Small intestine (tissue), 7 donors: ENCODE results near the gene CEP89. TPM values are rescaled to one million over a fixed set of nuclear protein-coding genes. Genes with fewer than 3 reads are reported as not detected.
"Not testable (repeated sequence)": the region's sequence is repeated elsewhere in the genome, so short reads cannot be mapped to it uniquely, and the experiment has no call there.

Source experiments
- DNase-seq, 2 donors: peaks; one replicate each; pipeline versions ENCODE4 v3.0.0 to v3.0.0-alpha.2; 2013
- FAIRE-seq: peaks from 2 replicates; lab custom pipeline; 2012; peaks lifted over from hg19 to GRCh38; lab: Jason Lieb, UNC
- H3K27ac ChIP-seq, 3 donors: one replicate each; pipeline ENCODE4 v1.5.1; 2013; ENCODE audit warnings: low read length in 2 of 3, mild to moderate bottlenecking in 2 of 3, control low read depth in 1 of 3, inconsistent platforms in 1 of 3, low read depth in 1 of 3, moderate library complexity in 1 of 3
- H3K27me3 ChIP-seq, 3 donors: one replicate each; pipeline ENCODE4 v1.6.1; 2013; ENCODE audit warnings: low read length in 3 of 3, inconsistent platforms in 1 of 3; ENCODE audit not compliant: control insufficient read depth in 3 of 3, insufficient read depth in 3 of 3
- H3K36me3 ChIP-seq, 3 donors: one replicate each; pipeline ENCODE4 v1.6.1; 2013; ENCODE audit warnings: low read length in 3 of 3, inconsistent platforms in 1 of 3, low read depth in 1 of 3, mild to moderate bottlenecking in 1 of 3, moderate library complexity in 1 of 3; ENCODE audit not compliant: control insufficient read depth in 3 of 3, insufficient read depth in 2 of 3
- H3K4me1 ChIP-seq, 3 donors: one replicate each; pipeline ENCODE4 v1.6.1; 2013; ENCODE audit warnings: low read length in 2 of 3, inconsistent platforms in 1 of 3, low read depth in 1 of 3, mild to moderate bottlenecking in 1 of 3, moderate library complexity in 1 of 3; ENCODE audit not compliant: control insufficient read depth in 3 of 3, insufficient read depth in 2 of 3
- H3K4me3 ChIP-seq, 3 donors: one replicate each; pipeline ENCODE4 v1.5.1; 2013; ENCODE audit warnings: low read length in 3 of 3, control low read depth in 1 of 3, inconsistent platforms in 1 of 3, low read depth in 1 of 3, mild to moderate bottlenecking in 1 of 3, moderate library complexity in 1 of 3
- H3K9me3 ChIP-seq, 2 donors: one replicate each; pipeline ENCODE4 v1.6.1; 2013; ENCODE audit warnings: low read depth in 1 of 2, low read length in 1 of 2; ENCODE audit not compliant: control insufficient read depth in 2 of 2, insufficient read depth in 1 of 2
- WGBS, 3 donors: extraction: QIAGEN DNeasy Blood & Tissue Kit; methylation state at CpG; one replicate each; pipeline ENCODE4 v1.1.7; 2013; 5-methylcytosine and 5-hydroxymethylcytosine counted together
- polyA plus RNA-seq, 4 donors: library from polyadenylated mRNA; stranded (reverse) in 3 of 4; unstranded in 1 of 4; fragments of 200-250 nt in 3 of 4; fragments of 120-200 nt in 1 of 4; gene quantifications; one replicate each; pipeline versions ENCODE4 v1.2.1 to v1.2.3, GENCODE V29; 2013
- donor health status: healthy with polysubstance abuse.
- donor health status: control.
- donor health status: control.
- donor health status: Bipolar disorder and iron deficiency.
- donor health status: healthy.

Gene CEP89
- polyA plus RNA-seq, 4 donors = 3.5 to 12.4 (median 6.3) TPM

- Histone ChIP-seq H3K4me3 (no peak overlapping the region), H3K27ac (no peak overlapping the region), H3K4me1 (no peaks in the 10 kb centered on the region), H3K9me3 (peaks cover 0 to 13% of the 10 kb centered on the region in 2 donors), H3K27me3 (no peaks in the 10 kb centered on the region), H3K36me3 (peaks cover 0 to 36% (median 0%) of the 10 kb centered on the region in 3 donors)
- FAIRE-seq (no peak), DNase-seq (no peak)
- WGBS, 3 donors = 89 to 93% (median 91%) methylated on average over 7 of the region's 7 CpGs
These were observed 85.5 kb downstream of the CEP89 start for GRCh38 chr19:32886241-32886640.

GRCh38 chr19:32885255-32885654 is 86.5 kb downstream of the CEP89 start:
- not testable (repeated sequence) for H3K4me3 ChIP-seq, H3K4me1 ChIP-seq, DNase-seq, H3K9me3 ChIP-seq, H3K27ac ChIP-seq, FAIRE-seq, H3K27me3 ChIP-seq
- 80 to 83% (median 81%) methylated on average over 5 of the region's 5 CpGs for WGBS, 3 donors
- H3K36me3 ChIP-seq = peaks cover 0 to 26% (median 0%) of the 10 kb centered on the region in 3 donors

- Histone ChIP-seq H3K4me1 (peaks cover 0 to 9% (median 0%) of the 10 kb centered on the region in 3 donors), H3K9me3 (no peaks in the 10 kb centered on the region), H3K27ac (no peak overlapping the region), H3K27me3 (no peaks in the 10 kb centered on the region), H3K4me3 (no peak overlapping the region), H3K36me3 (peaks cover 0 to 32% (median 0%) of the 10 kb centered on the region in 3 donors)
- DNase-seq (no peak), FAIRE-seq (no peak)
- 88 to 93% (median 92%) methylated on average over 12 of the region's 12 CpGs for WGBS, 3 donors
These were observed 90.0 kb downstream of the CEP89 start for GRCh38 chr19:32881766-32882165.

- Histone ChIP-seq H3K9me3 (no peaks in the 10 kb centered on the region), H3K27me3 (no peaks in the 10 kb centered on the region), H3K4me3 (no peak overlapping the region), H3K4me1 (peaks cover 0 to 13% (median 0%) of the 10 kb centered on the region in 3 donors), H3K36me3 (peaks cover 0 to 28% (median 0%) of the 10 kb centered on the region in 3 donors), H3K27ac (peak overlapping the region in 1 of 3 donors; percentile 41)
- FAIRE-seq (no peak), DNase-seq (peak; percentile 57 to 80)
- WGBS, 3 donors = 19 to 56% (median 28%) methylated on average over 2 of the region's 2 CpGs
These were observed 91.1 kb downstream of the CEP89 start for GRCh38 chr19:32880622-32881021.

- no peaks in the 10 kb centered on the region for H3K9me3 ChIP-seq
- H3K4me1 ChIP-seq = peaks cover 0 to 13% (median 0%) of the 10 kb centered on the region in 3 donors
- peaks cover 0 to 28% (median 0%) of the 10 kb centered on the region in 3 donors for H3K36me3 ChIP-seq
- peak overlapping the region in 1 of 3 donors; percentile 41 for H3K27ac ChIP-seq
- DNase-seq (no peak), FAIRE-seq (no peak)
- no peak overlapping the region for H3K4me3 ChIP-seq
- 61 to 81% (median 72%) methylated on average over 8 of the region's 8 CpGs for WGBS, 3 donors
- H3K27me3 ChIP-seq = no peaks in the 10 kb centered on the region
These were observed 92.0 kb downstream of the CEP89 start for GRCh38 chr19:32879741-32880140.

GRCh38 chr19:32878988-32879387 is 92.8 kb downstream of the CEP89 start:
- DNase-seq (no peak), FAIRE-seq (no peak)
- peaks cover 0 to 28% (median 0%) of the 10 kb centered on the region in 3 donors for H3K36me3 ChIP-seq
- no peak overlapping the region for H3K4me3 ChIP-seq
- H3K9me3 ChIP-seq = no peaks in the 10 kb centered on the region
- no peak overlapping the region for H3K27ac ChIP-seq
- no peaks in the 10 kb centered on the region for H3K27me3 ChIP-seq
- peaks cover 0 to 13% (median 0%) of the 10 kb centered on the region in 3 donors for H3K4me1 ChIP-seq
- WGBS, 3 donors = 96 to 98% (median 97%) methylated on average over 12 of the region's 12 CpGs

GRCh38 chr19:32877977-32878745 is 93.6 kb downstream of the CEP89 start:
- FAIRE-seq = no peak
- H3K4me1 ChIP-seq = peaks cover 0 to 13% (median 0%) of the 10 kb centered on the region in 3 donors
- H3K9me3 ChIP-seq = no peaks in the 10 kb centered on the region
- no peak for DNase-seq
- H3K36me3 ChIP-seq = peaks cover 0 to 28% (median 0%) of the 10 kb centered on the region in 3 donors
- no peaks in the 10 kb centered on the region for H3K27me3 ChIP-seq
- H3K4me3 ChIP-seq = no peak overlapping the region
- WGBS, 3 donors = 91 to 96% (median 95%) methylated on average over 14 of the region's 14 CpGs
- no peak overlapping the region for H3K27ac ChIP-seq

GRCh38 chr19:32877323-32877912 is 94.3 kb downstream of the CEP89 start:
- FAIRE-seq (no peak), DNase-seq (no peak)
- WGBS, 3 donors = 86 to 91% (median 90%) methylated on average over 9 of the region's 9 CpGs
- no peak overlapping the region for H3K27ac ChIP-seq
- peaks cover 0 to 28% (median 0%) of the 10 kb centered on the region in 3 donors for H3K36me3 ChIP-seq
- no peaks in the 10 kb centered on the region for H3K27me3 ChIP-seq
- no peak overlapping the region for H3K4me3 ChIP-seq
- H3K9me3 ChIP-seq = peaks cover 0 to under 1% of the 10 kb centered on the region in 2 donors
- H3K4me1 ChIP-seq = peaks cover 0 to 14% (median 0%) of the 10 kb centered on the region in 3 donors
